Omental fat pad (tissue), 4 donors: ENCODE results near the gene RPA3. TPM values are rescaled to one million over a fixed set of nuclear protein-coding genes. Genes with fewer than 3 reads are reported as not detected.

Experiments
- ATAC-seq: fragments of 150-250 bp; one replicate; pipeline ENCODE4 v1.9.1; 2016; ENCODE audit warnings: mild to moderate bottlenecking, moderate library complexity; ENCODE audit not compliant: low FRiP score
- DNase-seq: peaks from one replicate; pipeline ENCODE4 v3.0.0-alpha.2; 2019; ENCODE audit warnings: low spot score
- CTCF ChIP-seq, 3 donors: fragments of 450-650 bp; IDR thresholded peaks; one replicate each; pipeline ENCODE4 v1.5.1; 2016 to 2017; ENCODE audit warnings: antibody characterized with exemption in 3 of 3, mild to moderate bottlenecking in 3 of 3, moderate library complexity in 2 of 3
- total RNA-seq, 4 donors: library from RNA; depleted of rRNA; stranded (reverse); fragments of >200 nt; gene quantifications; one replicate each; pipeline ENCODE4 v1.1.0, GENCODE V29; 2016

The RPA3 gene
- total RNA-seq, 4 donors from 2014 or later, result 9.7 to 19.3 (median 17.9) TPM

DNA sequence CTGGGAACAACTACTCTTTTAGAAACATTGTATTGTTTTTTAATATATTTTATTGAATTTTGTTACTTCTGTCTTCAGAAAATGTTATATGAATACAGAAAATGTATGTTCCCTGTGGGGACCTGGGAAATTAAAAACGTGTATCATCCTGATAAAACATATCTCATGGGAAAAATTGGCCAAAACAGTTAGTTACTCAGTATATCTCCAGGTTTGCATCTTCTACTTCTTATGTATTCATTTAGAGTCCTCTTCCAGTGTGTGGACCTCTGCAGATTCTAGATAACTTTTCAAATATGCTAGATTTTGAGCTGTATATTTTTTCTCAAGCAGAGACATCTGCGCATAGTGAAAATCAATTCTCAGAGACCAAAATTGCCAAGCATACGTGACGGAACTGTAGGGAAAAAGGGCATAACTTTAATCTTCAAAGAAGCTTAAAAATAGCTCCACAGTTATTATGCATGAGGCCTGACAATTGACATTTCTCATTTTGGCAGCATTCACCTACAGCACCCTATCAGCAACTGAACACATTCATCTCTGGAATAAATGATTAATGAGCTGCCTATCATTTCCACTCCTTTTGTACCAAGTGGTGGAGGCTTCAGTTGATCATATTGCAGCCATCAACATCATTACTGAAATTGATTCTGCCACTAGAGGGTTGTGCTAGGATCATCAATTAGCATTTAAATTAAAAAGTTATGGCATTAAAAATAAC lies 104.2 kb downstream of the RPA3 start:
- no peak for DNase-seq
- no peak for TF ChIP-seq CTCF (IDR thresholded peaks at IDR 0.05)
- no peak for ATAC-seq

DNA sequence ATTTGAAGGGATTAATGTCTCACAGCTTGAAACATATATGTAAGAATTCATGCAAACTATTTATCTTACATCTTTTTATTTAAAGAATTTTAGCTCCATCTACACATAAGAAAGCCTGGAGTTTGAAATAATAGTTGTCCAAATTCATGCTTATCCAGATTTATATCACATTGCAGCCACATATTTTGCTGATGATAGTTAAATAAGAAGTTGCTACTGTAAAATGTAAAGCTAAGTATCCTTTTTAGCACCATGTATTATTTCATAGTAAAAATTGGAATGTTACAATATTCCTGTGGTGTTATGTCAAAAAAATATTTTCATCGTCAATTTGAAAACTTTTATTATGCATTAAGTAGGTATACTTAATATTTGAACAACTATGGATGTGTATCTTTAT lies 105.2 kb downstream of the RPA3 start:
- no peak for ATAC-seq
- TF ChIP-seq CTCF (IDR thresholded peaks at IDR 0.05), result no peak
- DNase-seq, result no peak

DNA sequence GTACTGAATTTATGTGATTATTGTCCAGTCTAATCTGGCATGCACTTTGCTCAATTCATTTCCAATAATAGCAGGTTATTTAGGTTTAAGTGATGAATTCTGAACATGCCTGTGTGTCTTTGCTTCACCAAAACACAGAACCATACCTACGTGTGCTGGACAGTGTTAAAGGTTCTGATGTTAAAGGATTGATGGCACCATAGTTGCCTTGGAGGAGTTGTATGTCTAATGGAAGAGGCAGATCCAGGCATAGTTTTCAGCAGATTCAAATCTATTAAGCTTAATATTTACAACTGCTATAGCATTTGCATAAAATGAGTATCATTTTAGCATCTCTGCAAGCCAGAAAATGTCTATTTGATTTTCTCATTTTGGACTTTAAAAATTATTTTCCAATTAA lies 105.9 kb downstream of the RPA3 start:
- ATAC-seq (no peak), DNase-seq (no peak)
- TF ChIP-seq CTCF (IDR thresholded peaks at IDR 0.05), result no peak

GRCh38 chr7:7609330-7609729 lies 109.1 kb downstream of the RPA3 start:
- ATAC-seq, result no peak
- DNase-seq, result no peak
- TF ChIP-seq CTCF (IDR thresholded peaks at IDR 0.05), result no peak

GRCh38 chr7:7607010-7607409 lies 111.4 kb downstream of the RPA3 start:
- ATAC-seq (no peak), DNase-seq (no peak)
- no peak for TF ChIP-seq CTCF (IDR thresholded peaks at IDR 0.05)

- no peak for DNase-seq
- ATAC-seq, result no peak
- TF ChIP-seq CTCF (IDR thresholded peaks at IDR 0.05), result no peak
These were observed 122.2 kb downstream of the RPA3 start for GRCh38 chr7:7596176-7596575.

DNA sequence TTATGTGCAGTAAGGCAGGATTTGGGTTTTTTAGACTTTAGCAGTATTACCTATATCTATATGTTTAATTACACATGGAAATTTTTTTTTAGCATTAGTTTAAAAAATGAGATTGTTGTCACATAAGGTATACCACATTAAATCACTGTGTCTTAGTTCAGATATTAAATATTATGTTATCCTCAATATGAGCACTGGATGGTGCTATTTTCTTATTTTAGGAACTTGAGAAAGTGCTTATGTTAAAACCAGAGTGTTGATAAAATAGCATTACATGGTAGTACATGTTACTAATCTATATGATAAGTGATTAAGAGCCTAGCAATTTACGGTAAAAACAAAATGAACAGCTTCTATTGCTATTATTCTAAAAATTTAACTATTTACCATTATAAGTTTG lies 123.0 kb downstream of the RPA3 start:
- no peak for TF ChIP-seq CTCF (IDR thresholded peaks at IDR 0.05)
- ATAC-seq (no peak), DNase-seq (no peak)
